IMR-90 (cell line): ENCODE results near the gene CDK5R1. TPM values are rescaled to one million over a fixed set of nuclear protein-coding genes. Genes with fewer than 3 reads are reported as not detected.

Source experiments
- ATAC-seq: fragments of 200-7000 bp; cut with Tn5 transposase; 2 replicates; pipeline ENCODE4 v1.9.1; 2020; ENCODE audit warnings: low read depth, mild to moderate bottlenecking, moderate library complexity
- BruUV-seq: library from RNA; stranded (reverse); fragments of 400-500 nt; replicated peaks from 2 replicates; lab custom pipeline; 2021; lab: Mats Ljungman, UMichigan
- CTCF ChIA-PET: fragments of 300-600 bp; formaldehyde crosslinking; extraction: SDS; loops from one replicate; lab custom pipeline; 2021; ENCODE audit warnings: antibody characterized with exemption; lab: Yijun Ruan, JAX
- POLR2A ChIA-PET: fragments of 300-600 bp; sonication (Branson Sonifier 250); formaldehyde crosslinking; loops from one replicate; lab custom pipeline; 2022; ENCODE audit warnings: antibody characterized with exemption; ENCODE audit not compliant: unreplicated experiment; lab: Charles Lee
- DNase-seq: peaks from one replicate; pipeline ENCODE4 v3.0.0; 2013
- H2AFZ ChIP-seq: replicated peaks from 2 replicates; pipeline ENCODE3; 2013; ENCODE audit warnings: low read length, mild to moderate bottlenecking; ENCODE audit not compliant: poor library complexity
- H2AK5ac ChIP-seq: 2 replicates; pipeline ENCODE4 v1.6.1; 2013; ENCODE audit warnings: low read depth, low read length, inconsistent platforms
- H2AK9ac ChIP-seq: replicated peaks from 2 replicates; pipeline ENCODE3; 2013; ENCODE audit warnings: mild to moderate bottlenecking, low read depth, low read length, moderate library complexity; ENCODE audit not compliant: poor library complexity
- H2BK120ac ChIP-seq: 2 replicates; pipeline ENCODE4 v1.6.1; 2013; ENCODE audit warnings: low read depth, low read length, inconsistent platforms
- H2BK15ac ChIP-seq: 3 replicates; pipeline ENCODE4 v1.6.1; 2013; ENCODE audit warnings: low read depth, low read length, inconsistent platforms
- H2BK20ac ChIP-seq: 2 replicates; pipeline ENCODE4 v1.6.1; 2013; ENCODE audit warnings: low read depth, mild to moderate bottlenecking, inconsistent platforms, low read length, moderate library complexity
- H2BK5ac ChIP-seq: 2 replicates; pipeline ENCODE4 v1.6.1; 2013; ENCODE audit warnings: mild to moderate bottlenecking, low read depth, low read length, inconsistent platforms; ENCODE audit not compliant: poor library complexity, severe bottlenecking
- H3K14ac ChIP-seq: replicated peaks from 2 replicates; pipeline ENCODE4 v1.6.1; 2013; ENCODE audit warnings: low read depth, low read length, inconsistent platforms
- H3K18ac ChIP-seq: 2 replicates; pipeline ENCODE4 v1.6.1; 2013; ENCODE audit warnings: low read depth, low read length, control low read depth
- H3K23ac ChIP-seq: 2 replicates; pipeline ENCODE4 v1.6.1; 2013; ENCODE audit warnings: low read depth, low read length, inconsistent platforms
- H3K27ac ChIP-seq: 2 replicates; pipeline ENCODE4 v1.5.1; 2013; ENCODE audit warnings: mild to moderate bottlenecking, control low read depth, low read length; ENCODE audit not compliant: insufficient read depth
- H3K27me3 ChIP-seq: 2 replicates; pipeline ENCODE4 v1.6.1; 2013; ENCODE audit warnings: low read length; ENCODE audit not compliant: control insufficient read depth, insufficient read depth
- H3K36me3 ChIP-seq: 2 replicates; pipeline ENCODE4 v1.6.1; 2013; ENCODE audit warnings: low read length, mixed read lengths; ENCODE audit not compliant: control insufficient read depth, insufficient read depth
- H3K4ac ChIP-seq: 2 replicates; pipeline ENCODE4 v1.6.1; 2013; ENCODE audit warnings: low read depth, low read length, inconsistent platforms
- H3K4me1 ChIP-seq: 2 replicates; pipeline ENCODE4 v1.6.1; 2013; ENCODE audit warnings: low read length, mixed read lengths; ENCODE audit not compliant: control insufficient read depth, insufficient read depth
- H3K4me2 ChIP-seq: 2 replicates; pipeline ENCODE4 v1.6.1; 2013; ENCODE audit warnings: low read depth, mild to moderate bottlenecking, control low read depth, low read length, moderate library complexity
- H3K4me3 ChIP-seq: 2 replicates; pipeline ENCODE4 v1.5.1; 2013; ENCODE audit warnings: low read depth, mild to moderate bottlenecking, control low read depth, low read length, moderate library complexity; ENCODE audit not compliant: insufficient read depth
- H3K56ac ChIP-seq: 2 replicates; pipeline ENCODE4 v1.6.1; 2013; ENCODE audit warnings: low read length, inconsistent platforms; ENCODE audit not compliant: insufficient read depth; ENCODE audit errors: extremely low read depth
- H3K79me1 ChIP-seq, 2 experiments: 2 replicates each; pipeline ENCODE4 v1.6.1; 2013; ENCODE audit warnings: low read length in 2 of 2, inconsistent platforms in 1 of 2, low read depth in 1 of 2
- H3K9ac ChIP-seq: 2 replicates; pipeline ENCODE4 v1.6.1; 2013; ENCODE audit warnings: low read depth, low read length, control low read depth
- H3K9me1 ChIP-seq: 2 replicates; pipeline ENCODE4 v1.6.1; 2013; ENCODE audit warnings: low read length, inconsistent platforms; ENCODE audit not compliant: insufficient read depth
- H3K9me3 ChIP-seq: 2 replicates; pipeline ENCODE4 v1.6.1; 2013; ENCODE audit warnings: low read length; ENCODE audit not compliant: control insufficient read depth, insufficient read depth
- H4K20me1 ChIP-seq: 2 replicates; pipeline ENCODE4 v1.6.1; 2013; ENCODE audit warnings: low read length, inconsistent platforms; ENCODE audit not compliant: insufficient read depth
- H4K5ac ChIP-seq: 2 replicates; pipeline ENCODE4 v1.6.1; 2013; ENCODE audit warnings: mild to moderate bottlenecking, low read depth, low read length, control low read depth
- H4K8ac ChIP-seq, 2 experiments: 2 replicates each; pipeline ENCODE4 v1.6.1; 2013; ENCODE audit warnings: low read depth in 2 of 2, low read length in 2 of 2, control low read depth in 1 of 2, inconsistent platforms in 1 of 2
- H4K91ac ChIP-seq: 2 replicates; pipeline ENCODE4 v1.6.1; 2013; ENCODE audit warnings: low read depth, low read length, inconsistent platforms; ENCODE audit not compliant: insufficient read depth
- BHLHE40 ChIP-seq: fragments of 150-350 bp; IDR thresholded peaks from 2 replicates; pipeline ENCODE4 v1.6.1; 2016; ENCODE audit warnings: mild to moderate bottlenecking, low read depth, low read length
- CEBPB ChIP-seq: IDR thresholded peaks from 2 replicates; pipeline ENCODE4 v1.6.1; 2012; ENCODE audit warnings: low read depth, low read length, improper control_type of control experiment
- CTCF ChIP-seq: conservative IDR thresholded peaks from 2 replicates; pipeline ENCODE4 v1.5.1; 2012; ENCODE audit warnings: mild to moderate bottlenecking, low read depth, low read length, improper control_type of control experiment
- ELK1 ChIP-seq: fragments of 150-350 bp; IDR thresholded peaks from 2 replicates; pipeline ENCODE4 v1.6.1; 2016; ENCODE audit warnings: low read depth, mild to moderate bottlenecking, low read length, moderate library complexity, borderline replicate concordance
- FOS ChIP-seq: fragments of 150-350 bp; IDR thresholded peaks from 2 replicates; pipeline ENCODE4 v1.6.1; 2016; ENCODE audit warnings: low read depth, low read length
- MAFK ChIP-seq: IDR thresholded peaks from 2 replicates; pipeline ENCODE4 v1.6.1; 2012; ENCODE audit warnings: low read depth, low read length, improper control_type of control experiment
- MAZ ChIP-seq: IDR thresholded peaks from 2 replicates; pipeline ENCODE4 v1.6.1; 2012; ENCODE audit warnings: low read depth, mild to moderate bottlenecking, low read length, improper control_type of control experiment, moderate library complexity, borderline replicate concordance
- POLR2A ChIP-seq: IDR thresholded peaks from 2 replicates; pipeline ENCODE4 v1.6.1; 2012; ENCODE audit warnings: mild to moderate bottlenecking, low read depth, low read length
- RAD21 ChIP-seq: IDR thresholded peaks from 2 replicates; pipeline ENCODE4 v1.6.1; 2012; ENCODE audit warnings: low read length, improper control_type of control experiment
- RCOR1 ChIP-seq: IDR thresholded peaks from 2 replicates; pipeline ENCODE4 v1.6.1; 2012; ENCODE audit warnings: mild to moderate bottlenecking, low read length, improper control_type of control experiment; ENCODE audit not compliant: insufficient replicate concordance
- SMC3 ChIP-seq: fragments of 150-350 bp; IDR thresholded peaks from 2 replicates; pipeline ENCODE4 v1.6.1; 2016; ENCODE audit warnings: low read depth, mild to moderate bottlenecking, antibody characterized with exemption, low read length, moderate library complexity
- WGBS, 2 experiments: methylation state at CpG; one replicate each; pipeline versions ENCODE4 v1.1.5 to v1.1.7; 2013; ENCODE audit warnings: missing lambda C conversion rate in 2 of 2; ENCODE audit not compliant: insufficient read length in 1 of 2; ENCODE audit errors: extremely low coverage in 2 of 2; 5-methylcytosine and 5-hydroxymethylcytosine counted together
- dilution Hi-C: fragments of 300-500 bp; cut with HindIII; formaldehyde crosslinking; loops from one replicate; pipeline ENCODE4 v1.14.3; 2018; ENCODE audit warnings: low sequenced_read_pairs; ENCODE audit not compliant: unreplicated experiment
- in situ Hi-C: fragments of 300-500 bp; cut with MboI; formaldehyde crosslinking; loops from 3 replicates; pipeline ENCODE4 v1.14.3; 2019; ENCODE audit warnings: low sequenced_read_pairs, inconsistent platforms, mixed read lengths
- intact Hi-C: fragments of 100-400 bp; cut with micrococcal nuclease; formaldehyde crosslinking; loops from 2 replicates; pipeline ENCODE4 v1.10.0; 2022
- polyA plus RNA-seq, 3 experiments: library from polyadenylated mRNA; depleted of rRNA; stranded (reverse); fragments of >200 nt; gene quantifications; 2 replicates each; pipeline ENCODE4 v1.2.3, GENCODE V29; 2012; ENCODE audit warnings: low replicate concordance in 1 of 3
- total RNA-seq: library from RNA; depleted of rRNA; stranded (reverse); fragments of >200 nt; gene quantifications from 2 replicates; pipeline ENCODE4 v1.2.3, GENCODE V29; 2012

The CDK5R1 gene
- total and polyA plus RNA-seq, 2 of the 4 experiments (the other 2 are of a cell fraction), result 0.36 to 0.74 TPM

GRCh38 chr17:32488604-32489180, 1.9 kb downstream of the CDK5R1 start:
- Histone ChIP-seq H2BK5ac (no peak overlapping the region), H3K18ac (no peak overlapping the region), H2BK120ac (no peak overlapping the region), H2AK9ac (no peak overlapping the region), H4K91ac (no peak overlapping the region), H3K27me3 (no peaks in the 10 kb centered on the region), H3K4ac (no peak overlapping the region), H4K5ac (no peak overlapping the region), H3K79me1 (peaks cover 0 to 6% of the 10 kb centered on the region in 2 experiments; a peak in 2 of 4 replicates), H3K36me3 (peaks cover 2% of the 10 kb centered on the region; the same call in 1 of the 2 replicates), H2BK20ac (no peak overlapping the region), H3K23ac (no peak overlapping the region), H3K9ac (no peak overlapping the region), H3K27ac (no peak overlapping the region), H2BK15ac (no peak overlapping the region), H3K4me2 (no peak overlapping the region), H3K4me1 (peaks cover 5% of the 10 kb centered on the region; the same call in 1 of the 2 replicates), H3K9me1 (peaks cover 10% of the 10 kb centered on the region), H2AFZ (no peak overlapping the region), H3K14ac (no peak overlapping the region), H3K4me3 (no peak overlapping the region), H3K9me3 (no peaks in the 10 kb centered on the region), H2AK5ac (no peak overlapping the region), H4K20me1 (peaks cover 4% of the 10 kb centered on the region; the same call in 1 of the 2 replicates), H3K56ac (no peak overlapping the region), H4K8ac (no peak overlapping the region)
- no peak for ATAC-seq
- dilution Hi-C loops (no loop called here), in situ Hi-C loops (loop anchor here (25.0 kb wide), 1 partner anchor 274 kb away; no protein-coding TSS in a partner anchor), intact Hi-C loops (loop anchor here (5.0 kb wide), 1 partner anchor 169 kb away; no protein-coding TSS in a partner anchor)
- no CpG with 5 or more reads among the region's 13 CpGs for WGBS, 2 experiments
- no peak for TF ChIP-seq POLR2A
- TF ChIP-seq CEBPB, result no peak
- TF ChIP-seq RAD21, result no peak
- TF ChIP-seq BHLHE40, result no peak
- no peak for TF ChIP-seq SMC3
- TF ChIP-seq MAZ, result no peak
- no peak for TF ChIP-seq ELK1
- TF ChIP-seq FOS, result no peak
- TF ChIP-seq CTCF, result no peak
- no peak for TF ChIP-seq MAFK
- no peak for TF ChIP-seq RCOR1
- no peak for DNase-seq
- no TSS peak for BruUV-seq
- POLR2A ChIA-PET, result no interaction called here
- CTCF ChIA-PET, result no interaction called here
